ENCODE measurements around the gene LRMDA.

The LRMDA gene

DNA sequence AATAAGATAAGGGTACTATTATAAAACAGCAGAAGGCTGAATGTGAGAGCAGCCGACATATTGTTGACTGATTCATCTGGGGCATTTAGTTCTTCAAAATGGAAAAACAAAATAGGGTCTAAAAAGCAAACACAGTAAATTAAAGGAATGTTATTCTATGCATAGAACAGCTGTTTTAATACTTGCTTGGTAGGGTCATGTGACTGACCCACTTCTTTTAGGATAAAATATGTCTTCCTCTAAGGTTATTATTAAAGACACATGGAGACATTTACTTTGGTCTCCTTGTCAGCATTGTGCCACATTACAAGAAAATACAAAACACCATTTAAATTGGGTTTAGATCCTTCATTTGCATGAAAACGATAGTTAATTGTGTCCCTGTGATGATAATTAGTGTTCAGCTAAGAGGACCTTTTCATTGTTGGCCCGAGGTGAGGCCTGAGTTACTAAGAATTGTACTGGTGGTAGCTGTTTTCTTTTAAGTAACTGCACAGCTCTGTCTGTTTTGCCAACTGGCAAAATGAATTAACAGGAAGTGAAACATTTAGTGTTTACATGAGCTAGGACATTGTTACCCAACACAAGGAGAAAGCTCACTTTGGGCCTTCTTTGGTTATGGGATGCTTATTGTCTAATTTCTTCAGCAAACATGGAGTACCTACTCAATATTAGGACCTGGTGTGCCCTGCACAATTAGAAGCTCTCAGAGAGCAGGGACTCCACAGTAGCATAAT lies 764.4 kb downstream of the LRMDA start:
- no peak for DNase-seq (ENCODE audit: low read depth in 2 of 2)

DNA sequence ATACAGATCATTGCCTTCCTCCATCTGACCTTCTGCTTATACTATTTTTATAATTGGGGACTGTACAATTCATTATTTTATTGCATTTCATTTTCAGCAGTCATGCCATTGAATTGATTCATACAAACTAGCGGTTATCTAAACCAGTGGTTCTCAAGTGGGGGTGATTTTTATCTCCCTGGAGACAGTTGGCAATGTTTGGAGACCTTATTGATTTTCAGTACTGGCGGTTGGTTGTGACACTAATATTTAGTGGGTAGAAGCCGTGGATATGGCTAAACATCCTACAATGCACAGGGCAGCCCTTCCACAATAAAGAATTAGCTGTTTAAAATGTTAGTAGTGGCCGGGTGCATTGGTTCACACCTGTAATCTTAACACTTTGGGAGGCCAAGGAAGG lies 765.9 kb downstream of the LRMDA start:
- no peak for DNase-seq (ENCODE audit: low read depth in 2 of 2)

DNA sequence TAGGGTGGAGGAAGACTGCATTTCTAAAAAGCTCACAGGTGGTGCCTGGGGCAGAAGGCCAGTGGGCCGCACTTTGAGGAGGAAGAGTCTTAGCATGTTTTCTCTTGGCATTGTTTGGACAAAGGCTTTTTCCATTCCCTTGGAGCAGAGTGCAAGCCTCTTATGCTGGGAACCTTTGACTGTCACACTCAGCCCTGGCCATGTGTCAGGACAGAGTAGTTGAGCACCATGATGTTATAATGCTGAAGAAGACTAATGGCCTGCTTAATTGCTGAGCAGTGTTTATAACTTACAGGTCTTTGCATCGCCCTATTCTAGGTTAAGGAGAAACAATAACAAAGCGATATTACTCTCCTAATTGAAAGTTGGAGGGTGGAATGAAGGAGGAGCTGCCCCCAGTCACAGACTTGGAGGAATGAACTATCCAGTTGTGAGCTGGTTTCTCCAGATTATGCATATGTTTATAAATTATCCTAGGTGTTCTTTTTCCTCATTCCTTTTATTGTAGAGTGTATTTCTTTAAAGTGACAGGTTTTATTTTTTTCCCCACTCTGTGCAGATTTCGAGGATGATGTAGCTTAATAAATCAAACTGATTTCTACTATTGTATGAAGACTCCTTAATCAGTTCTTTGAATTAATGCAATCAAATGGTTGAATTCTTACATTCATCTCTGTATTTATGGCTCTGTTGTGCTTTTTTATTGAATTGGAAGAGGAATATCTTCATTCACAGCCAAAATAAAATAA lies 767.0 kb downstream of the LRMDA start:
- no peak for DNase-seq (ENCODE audit: low read depth in 2 of 2)

DNA sequence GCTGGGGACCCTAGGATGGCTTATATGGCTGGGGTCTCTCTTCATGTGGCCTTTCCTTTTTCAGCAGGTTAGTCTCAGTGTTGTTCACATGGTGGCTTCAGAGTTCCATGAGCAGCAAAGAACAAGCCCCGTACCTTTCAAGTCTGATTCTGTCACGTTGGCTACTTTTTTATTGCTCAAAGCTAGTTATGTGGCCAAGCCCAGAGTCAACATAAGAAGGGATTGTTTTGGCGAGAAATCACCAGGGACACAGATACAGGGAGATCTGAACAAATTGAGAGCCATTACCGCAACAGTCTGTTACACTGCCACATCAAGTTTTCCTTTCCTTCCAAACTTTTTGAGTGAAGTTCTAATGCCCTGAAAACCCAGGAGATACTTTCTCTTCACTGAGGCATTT lies 770.5 kb downstream of the LRMDA start:
- DNase-seq (ENCODE audit: low read depth in 2 of 2): no peak

DNA sequence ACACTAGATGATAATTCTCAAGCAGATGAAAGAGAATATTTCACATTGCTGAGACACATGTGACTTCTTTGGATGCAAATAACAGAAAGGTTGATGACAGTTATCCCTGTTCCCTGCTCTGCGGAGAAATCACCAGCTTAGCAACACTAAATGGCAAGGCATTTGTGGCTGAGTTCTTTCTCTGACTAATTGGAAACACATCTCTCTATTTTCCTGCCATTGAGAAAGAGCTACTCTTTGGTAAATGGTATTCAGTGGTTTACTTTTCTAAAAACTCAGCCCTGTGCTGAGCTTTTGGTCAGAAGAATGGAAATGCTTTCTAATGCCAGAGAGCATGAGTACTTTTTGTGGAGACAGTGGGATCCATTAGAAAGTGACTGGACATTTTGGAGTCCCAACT lies 771.4 kb downstream of the LRMDA start:
- no peak for DNase-seq (ENCODE audit: low read depth in 2 of 2)

DNA sequence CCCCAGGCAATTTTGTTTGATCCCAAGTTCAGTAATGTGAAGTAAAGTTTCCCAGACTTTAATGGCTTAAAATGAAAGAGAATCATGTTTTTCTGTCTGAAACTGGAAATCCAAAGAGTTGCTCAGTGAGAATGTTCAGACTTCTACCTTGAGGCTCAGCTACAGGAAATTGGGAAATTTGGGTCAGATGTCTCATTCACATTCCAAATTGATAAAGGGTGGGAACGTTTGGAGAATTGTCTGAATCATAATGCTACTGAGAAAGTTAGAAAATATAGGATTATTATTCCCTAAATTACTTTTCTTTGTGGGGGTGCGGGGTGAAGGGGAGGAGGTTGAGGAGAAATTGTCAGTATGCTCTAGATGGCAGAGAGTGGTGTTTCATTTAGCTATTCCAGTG lies 773.9 kb downstream of the LRMDA start:
- DNase-seq (ENCODE audit: low read depth in 2 of 2): no peak

DNA sequence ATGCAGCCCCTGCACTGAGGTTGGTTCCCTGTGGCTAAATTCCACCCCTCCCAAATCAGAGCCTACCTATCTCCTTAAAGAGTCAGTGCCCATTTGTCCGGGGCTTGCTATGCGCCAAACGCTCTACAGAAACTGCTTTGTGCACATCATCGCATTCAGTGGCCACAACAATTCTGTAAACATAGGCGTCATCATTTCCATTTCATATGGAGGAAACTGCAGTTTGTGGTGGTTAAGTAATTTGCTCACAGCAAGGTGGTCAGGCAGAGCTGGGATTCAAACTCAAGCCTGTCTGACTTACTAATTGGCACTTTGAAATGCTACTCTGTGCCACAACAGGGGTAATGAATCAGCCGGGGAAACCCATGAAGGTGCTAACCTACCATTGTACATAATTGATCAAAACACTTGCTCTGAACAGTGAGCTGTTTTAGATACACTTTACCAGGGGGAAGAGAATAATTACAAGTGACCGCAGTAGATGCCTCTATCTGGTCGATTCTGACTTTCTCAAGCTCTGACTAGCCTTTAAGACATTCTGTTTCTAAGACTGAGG lies 775.5 kb downstream of the LRMDA start:
- no peak for DNase-seq (ENCODE audit: low read depth in 2 of 2)

DNA sequence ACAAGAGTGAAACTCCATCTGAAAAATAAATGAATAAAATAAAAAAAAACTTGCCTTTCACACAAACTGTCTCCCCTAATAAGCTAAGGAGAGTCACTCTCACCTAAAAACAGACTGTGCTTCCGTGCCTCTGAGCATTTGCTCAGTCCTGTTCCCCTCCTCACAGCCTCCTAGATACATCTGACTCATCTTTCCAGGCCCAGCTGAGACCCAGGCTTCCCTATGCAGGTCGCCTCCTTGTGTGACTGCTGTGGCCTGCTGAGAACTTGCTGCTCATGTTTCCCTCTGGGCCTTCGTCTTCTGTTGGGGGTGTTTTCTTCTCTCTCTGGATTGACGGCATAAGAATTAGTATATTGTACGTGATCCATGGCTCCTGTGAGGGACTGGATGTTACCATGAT lies 777.7 kb downstream of the LRMDA start:
- DNase-seq (ENCODE audit: low read depth in 2 of 2): no peak

DNA sequence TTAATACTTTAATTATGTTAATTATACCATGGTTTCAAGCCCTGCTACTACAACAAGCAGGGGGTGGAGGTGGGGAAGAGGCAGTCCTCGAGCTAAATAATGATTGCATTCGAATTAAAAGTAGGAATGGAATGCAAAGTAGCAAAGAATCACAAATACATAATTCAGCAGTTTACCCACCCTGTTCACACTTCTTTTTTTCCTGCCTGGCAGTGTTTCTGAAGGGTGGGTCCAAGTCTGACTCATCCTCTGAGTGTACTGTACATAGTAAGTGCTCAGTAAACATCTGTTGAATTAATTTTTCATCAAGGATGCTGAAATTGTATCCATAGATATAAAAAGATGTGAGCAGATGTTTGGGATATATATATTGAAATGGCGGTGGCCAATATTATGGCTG lies 778.8 kb downstream of the LRMDA start:
- no peak for DNase-seq (ENCODE audit: low read depth in 2 of 2)

DNA sequence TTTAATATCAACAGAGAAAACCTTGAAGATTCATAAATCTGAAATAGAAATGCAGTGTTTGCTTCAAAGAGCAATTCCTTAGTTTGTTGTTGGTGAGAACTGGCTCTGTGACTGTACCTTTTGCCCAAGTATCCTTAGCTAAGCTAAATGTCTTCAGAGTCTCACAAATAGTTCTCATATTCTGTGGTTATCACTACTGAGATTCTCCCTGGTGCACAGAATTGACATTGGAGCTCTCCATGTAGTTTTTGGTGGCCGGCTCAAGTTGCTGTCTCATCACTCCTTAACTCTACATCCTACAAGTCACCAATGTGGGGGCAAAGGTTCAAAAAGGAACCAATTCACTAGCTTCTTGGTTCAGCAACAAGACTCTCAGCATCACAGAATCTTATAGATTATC lies 780.3 kb downstream of the LRMDA start:
- no peak for DNase-seq (ENCODE audit: low read depth in 2 of 2)

DNA sequence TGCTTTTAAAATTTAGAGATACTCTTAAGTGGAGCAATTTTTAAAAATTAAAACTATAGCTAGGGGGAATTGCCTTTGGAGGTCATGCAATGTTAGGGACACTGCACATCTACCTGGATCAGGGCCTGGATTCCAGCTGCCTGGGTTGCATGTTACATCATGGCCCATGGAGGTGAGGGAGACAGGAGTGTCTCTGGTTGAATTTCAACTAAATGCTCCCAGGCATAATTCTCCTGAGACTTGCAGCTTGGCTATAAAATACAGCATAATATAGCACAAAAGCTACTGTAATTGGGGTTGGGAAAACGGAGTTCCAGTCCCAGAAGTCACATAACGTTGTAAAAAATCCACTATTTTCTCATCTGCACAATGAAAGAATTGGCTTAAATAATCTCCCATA lies 782.5 kb downstream of the LRMDA start:
- DNase-seq (ENCODE audit: low read depth in 2 of 2): no peak

DNA sequence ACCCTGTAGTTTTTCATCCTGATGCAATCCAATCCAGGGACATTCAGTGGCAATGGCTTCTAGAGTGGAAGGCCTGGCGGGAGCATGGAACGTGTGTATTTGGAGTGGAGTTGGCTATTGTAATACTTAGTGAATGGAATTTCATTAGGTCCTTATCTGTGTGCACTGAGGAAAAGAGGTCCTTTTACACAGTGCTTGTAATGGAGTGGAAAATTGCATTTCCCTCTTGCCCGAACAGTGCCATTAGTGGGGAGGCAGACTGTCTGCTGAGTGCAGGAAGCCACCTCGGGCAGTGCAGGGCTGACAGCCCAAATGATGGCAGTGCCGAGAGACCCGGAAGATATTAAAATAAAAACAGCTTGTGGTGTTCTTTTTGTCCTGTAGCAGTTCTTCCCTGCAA lies 786.6 kb downstream of the LRMDA start:
- no peak for DNase-seq (ENCODE audit: low read depth in 2 of 2)

DNA sequence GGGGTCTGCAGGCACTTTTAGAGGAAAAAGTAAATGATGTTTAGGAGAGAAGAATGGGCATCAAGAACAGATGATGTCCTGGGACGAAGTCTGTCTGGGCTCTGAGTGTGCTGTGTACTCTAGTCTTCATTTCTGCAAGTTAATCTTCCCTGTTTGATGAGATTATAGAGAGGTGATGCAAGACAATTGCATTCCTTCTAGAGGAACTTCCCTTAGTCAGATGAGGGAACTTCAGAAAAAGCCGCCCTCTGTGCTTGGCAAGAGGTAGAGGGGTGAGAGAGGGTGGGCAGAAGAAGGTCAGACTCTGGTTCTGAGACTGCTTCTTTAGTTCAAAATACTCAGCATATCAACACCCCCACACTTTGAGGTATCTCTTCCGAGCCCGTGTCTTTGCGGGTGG lies 797.9 kb downstream of the LRMDA start:
- DNase-seq (ENCODE audit: low read depth in 2 of 2): no peak

DNA sequence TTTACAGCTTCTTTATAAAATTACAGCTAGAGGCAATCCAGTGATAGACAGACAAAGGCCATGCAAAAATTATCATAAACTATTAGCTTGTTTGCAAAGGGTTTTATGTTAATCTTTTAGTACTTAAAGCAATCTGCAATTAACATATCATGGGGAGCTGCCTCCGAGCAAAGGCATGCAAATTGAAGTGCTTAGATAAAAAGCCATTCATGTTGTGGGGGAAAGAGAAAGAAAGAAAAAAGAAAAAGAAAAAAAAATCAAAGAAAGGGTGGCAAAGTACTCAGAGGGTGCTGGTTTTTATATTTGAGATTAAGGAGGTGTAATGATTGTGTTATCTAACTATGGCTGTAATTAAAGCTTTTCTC lies 799.5 kb downstream of the LRMDA start:
- no peak for DNase-seq (ENCODE audit: low read depth in 2 of 2)

DNA sequence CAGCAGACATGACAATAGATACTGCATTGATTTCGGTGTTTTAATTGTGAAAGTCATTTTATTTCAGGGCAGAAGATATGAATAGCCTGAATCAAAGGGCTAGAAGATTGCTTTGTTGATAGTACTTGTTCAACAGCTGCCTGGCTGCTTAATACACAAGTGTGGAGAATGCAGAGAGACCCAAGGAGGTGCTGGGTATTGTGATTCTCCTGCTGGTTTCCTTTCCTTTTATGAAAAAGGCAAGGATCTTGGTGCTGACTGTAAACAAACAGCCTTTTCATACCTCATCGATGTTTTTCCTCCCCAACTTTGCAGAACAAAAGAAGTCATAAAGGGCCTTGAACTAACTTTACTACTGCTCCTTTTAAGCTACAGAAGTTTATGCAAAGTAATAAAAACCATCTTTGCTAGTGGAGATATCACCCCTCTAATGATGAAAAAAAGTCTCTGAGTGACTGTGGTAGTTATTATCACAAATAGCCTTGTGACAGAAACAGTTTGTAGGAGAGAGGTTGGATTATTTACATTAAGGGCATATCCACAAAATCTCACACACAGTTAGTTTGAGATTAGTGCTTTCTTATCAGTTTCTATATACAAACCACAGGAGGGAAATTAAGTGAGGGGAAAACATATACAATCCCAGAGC lies 800.0 kb downstream of the LRMDA start:
- no peak for DNase-seq (ENCODE audit: low read depth in 2 of 2)

DNA sequence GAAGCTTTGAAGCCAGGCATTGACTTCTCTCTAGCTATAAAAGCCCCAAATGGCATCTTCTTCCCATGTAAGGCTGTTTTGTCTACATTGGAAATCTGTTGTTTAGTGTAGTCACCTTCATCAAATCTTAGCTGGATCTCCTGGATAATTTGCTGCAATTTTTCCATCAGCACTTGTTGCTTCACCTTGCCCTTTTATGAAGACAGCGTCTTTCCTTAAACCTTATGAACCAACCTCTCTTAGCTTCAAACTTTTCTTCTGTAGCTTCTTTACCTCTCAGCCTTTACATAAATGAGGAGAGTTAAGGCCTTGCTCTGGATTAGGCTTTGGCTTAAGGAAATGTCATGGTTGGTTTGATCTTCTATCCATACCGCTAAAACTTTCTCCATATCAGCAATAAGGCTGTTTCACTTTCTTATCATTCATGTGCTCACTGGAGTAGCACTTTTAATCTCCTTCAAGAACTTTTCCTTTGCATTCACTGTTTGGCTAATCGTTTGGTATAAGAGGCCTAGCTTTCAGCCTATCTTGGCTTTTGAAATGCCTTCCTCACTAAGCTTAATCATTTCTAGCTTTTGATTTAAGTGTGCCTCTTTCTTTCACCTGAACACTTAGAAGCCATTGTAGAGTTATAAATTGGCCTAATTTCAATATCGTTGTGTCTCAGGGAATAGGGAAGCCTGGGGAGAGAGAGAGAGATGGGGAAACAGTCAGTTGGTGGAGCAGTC lies 803.2 kb downstream of the LRMDA start:
- no peak for DNase-seq (ENCODE audit: low read depth in 2 of 2)

DNA sequence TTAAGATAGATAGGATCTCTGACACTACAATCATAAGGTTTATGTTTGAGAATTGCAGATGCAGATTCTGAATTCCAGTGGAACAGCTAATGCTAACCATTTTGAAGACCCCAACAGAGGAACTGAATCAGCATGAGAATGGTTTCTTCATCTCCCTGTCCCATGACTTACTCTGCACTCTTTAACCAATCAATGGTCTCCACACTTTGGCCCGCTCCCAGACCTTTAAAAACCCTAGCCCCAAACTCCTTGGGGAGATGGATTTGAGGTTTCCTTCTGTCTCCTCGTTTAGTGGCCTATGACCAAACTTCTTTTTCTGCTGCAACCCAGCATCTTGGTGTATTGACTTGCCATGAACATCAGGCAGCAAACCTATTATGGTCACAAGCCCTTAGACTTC lies 804.9 kb downstream of the LRMDA start:
- DNase-seq (ENCODE audit: low read depth in 2 of 2): no peak

DNA sequence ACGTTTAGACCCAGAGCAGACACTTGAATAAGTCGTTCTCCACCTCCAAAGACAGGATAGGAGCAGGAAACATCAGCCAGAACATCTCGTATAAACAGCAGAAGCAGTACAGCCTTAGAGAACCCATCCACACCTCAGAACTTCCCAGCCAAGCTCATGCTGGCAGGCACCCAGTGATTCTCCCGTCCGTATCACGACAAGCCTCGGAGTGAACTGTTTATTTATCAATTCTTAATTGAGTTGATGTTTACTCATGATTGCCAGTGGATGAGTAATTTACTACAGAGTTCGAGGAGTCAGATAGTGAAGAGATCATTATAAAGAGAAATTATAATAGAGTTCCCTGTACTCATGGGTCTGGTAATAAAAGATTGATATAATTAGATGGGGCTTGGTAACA lies 811.5 kb downstream of the LRMDA start:
- no peak for DNase-seq (ENCODE audit: low read depth in 2 of 2)

DNA sequence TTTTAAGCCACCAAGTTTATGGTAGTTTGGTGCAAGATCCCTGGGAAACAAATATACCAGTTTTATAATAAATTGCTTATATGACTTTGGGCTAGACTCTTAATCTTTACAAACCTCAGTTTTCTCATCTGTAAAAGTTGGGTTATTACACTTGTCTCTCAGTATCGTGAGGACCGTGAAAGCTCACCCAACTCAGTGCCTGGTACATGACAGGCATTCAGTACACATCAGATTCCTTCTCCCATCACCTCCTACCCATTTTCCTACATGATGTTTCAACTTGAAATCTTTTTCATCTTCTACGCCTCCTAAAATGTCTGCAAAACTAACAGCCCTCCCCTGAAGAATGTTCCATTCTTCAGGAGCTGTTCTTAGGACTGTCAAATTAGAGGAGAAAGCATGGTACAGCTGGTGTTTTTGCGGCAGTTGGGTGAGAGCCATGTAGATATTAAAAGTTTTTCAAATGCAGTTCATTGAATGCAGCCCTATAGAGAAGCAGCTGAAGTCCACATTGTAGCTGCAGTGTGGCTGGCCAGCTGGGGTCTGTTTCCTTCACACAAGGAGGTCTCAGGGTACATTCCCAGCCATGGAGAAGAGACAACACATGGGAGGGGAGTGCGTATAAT lies 812.8 kb downstream of the LRMDA start:
- no peak for DNase-seq (ENCODE audit: low read depth in 2 of 2)

DNA sequence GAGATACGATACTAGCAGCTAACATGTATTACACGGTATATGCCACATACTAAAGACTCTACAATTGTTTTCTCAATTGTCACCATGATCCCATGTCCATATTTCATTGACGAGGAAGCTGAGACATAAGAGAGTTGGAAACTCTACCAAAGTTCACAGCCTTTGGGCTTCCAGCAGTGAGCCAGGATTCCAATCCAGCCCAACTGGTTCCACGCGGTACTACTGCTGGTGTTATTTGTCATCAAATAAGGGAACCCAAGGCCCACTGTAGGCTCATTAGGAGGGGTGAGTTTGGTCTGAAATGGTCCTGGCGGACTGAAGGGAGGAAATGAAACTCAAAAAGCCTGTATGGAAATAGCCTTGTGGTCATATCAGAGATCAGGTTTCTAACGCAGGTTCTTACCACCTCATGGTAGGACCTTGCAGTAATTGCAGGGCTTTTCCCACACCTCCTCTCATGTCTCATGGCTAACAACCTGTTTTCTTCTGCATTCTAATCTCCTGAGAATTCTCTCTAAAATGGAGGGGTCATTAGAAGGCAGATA lies 814.6 kb downstream of the LRMDA start:
- DNase-seq (ENCODE audit: low read depth in 2 of 2): no peak

DNA sequence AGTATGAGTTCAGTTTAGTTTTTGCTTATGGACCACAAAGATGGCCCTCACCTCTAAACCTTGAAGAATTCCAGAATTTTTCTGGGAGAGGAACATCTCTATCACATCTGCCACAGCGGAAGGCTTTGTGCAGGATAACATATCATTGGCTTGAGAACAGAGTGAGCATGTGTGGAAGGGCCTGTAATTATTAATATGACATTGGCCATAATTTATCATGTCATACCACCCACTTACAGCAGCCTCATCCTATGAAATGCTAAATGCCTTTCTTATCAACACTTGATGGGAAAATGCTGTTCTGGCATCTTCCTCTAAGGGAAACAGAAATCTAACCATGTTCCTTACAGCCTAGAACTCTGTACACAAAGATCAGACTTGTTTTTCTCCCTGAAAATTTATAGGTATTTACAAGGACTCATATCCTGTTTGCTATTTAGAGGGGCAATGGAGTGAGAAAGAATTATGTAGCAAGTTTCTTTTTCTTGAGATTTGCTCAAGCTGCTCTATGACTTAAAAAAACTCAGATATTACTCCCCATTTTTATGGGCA lies 817.3 kb downstream of the LRMDA start:
- DNase-seq (ENCODE audit: low read depth in 2 of 2): no peak

Data from stimulated activated CD8-positive, alpha-beta memory T cell treated with anti-CD3 and anti-CD28 coated beads, Interleukin-15, amount 100 ng/mL, for 48 hours (primary cell).